ENCODE data around the gene BTBD17. TPM values are rescaled to one million over a fixed set of nuclear protein-coding genes. Genes with fewer than 3 reads are reported as not detected.
A peak's percentile ranks its signal among the peaks of the same experiment; 100 is the strongest.

BTBD17 gene
- total and polyA plus RNA-seq, 4 experiments from 2014 or later, result not detected

- CTCF ChIA-PET (ENCODE audit: partially characterized antibody), result interaction anchor here (1.1 to 1.3 kb wide), 2 partner anchors 12 to 52 kb away, joined by 3 read pairs; no protein-coding TSS in a partner anchor
- Mint-ChIP-seq H3K4me1 (no peaks in the 10 kb centered on the region), H3K9me3 (peaks cover 0 to 5% (median 0%) of the 10 kb centered on the region in 8 donors), H3K4me3 (no peak overlapping the region), H3K36me3 (no peaks in the 10 kb centered on the region), H3K27ac (no peak overlapping the region), H3K27me3 (no peaks in the 10 kb centered on the region)
- intact Hi-C loops (cut with micrococcal nuclease), result no loop called here
- Histone ChIP-seq H3K4me3 (ENCODE audit: low read length in 2 of 2) (no peak overlapping the region), H3K4me1 (ENCODE audit: insufficient read depth, low read length) (no peaks in the 10 kb centered on the region), H3K9me3 (ENCODE audit: control insufficient read depth in 1 of 2, low read length in 2 of 2) (no peaks in the 10 kb centered on the region), H3K27ac (ENCODE audit: low read depth, low read length) (no peak overlapping the region), H3K36me3 (ENCODE audit: insufficient read depth, low read length) (no peaks in the 10 kb centered on the region), H3K27me3 (ENCODE audit: insufficient read depth, low read length) (no peaks in the 10 kb centered on the region)
- no peak for DNase-seq
- POLR2A ChIA-PET (ENCODE audit: partially characterized antibody), result no interaction called here
Observed at GRCh38 chr17:74316220-74316619, 45.4 kb downstream of the BTBD17 start.

GRCh38 chr17:74314877-74315276 is 46.8 kb downstream of the BTBD17 start:
- no peak overlapping the region for H3K4me3 ChIP-seq (ENCODE audit: low read length in 2 of 2)
- H3K36me3 ChIP-seq (ENCODE audit: insufficient read depth, low read length), result no peaks in the 10 kb centered on the region
- Mint-ChIP-seq H3K27me3 (no peaks in the 10 kb centered on the region), H3K27ac (no peak overlapping the region), H3K36me3 (no peaks in the 10 kb centered on the region), H3K4me3 (no peak overlapping the region), H3K4me1 (no peaks in the 10 kb centered on the region), H3K9me3 (peaks cover 0 to 5% (median 0%) of the 10 kb centered on the region in 8 donors)
- H3K27ac ChIP-seq (ENCODE audit: low read depth, low read length), result no peak overlapping the region
- no peaks in the 10 kb centered on the region for H3K27me3 ChIP-seq (ENCODE audit: insufficient read depth, low read length)
- no peak for DNase-seq
- POLR2A ChIA-PET (ENCODE audit: partially characterized antibody), result no interaction called here
- intact Hi-C loops (cut with micrococcal nuclease), result no loop called here
- H3K4me1 ChIP-seq (ENCODE audit: insufficient read depth, low read length), result no peaks in the 10 kb centered on the region
- no peaks in the 10 kb centered on the region for H3K9me3 ChIP-seq (ENCODE audit: control insufficient read depth in 1 of 2, low read length in 2 of 2)
- CTCF ChIA-PET (ENCODE audit: partially characterized antibody), result no interaction called here

- H3K27me3 ChIP-seq (ENCODE audit: insufficient read depth, low read length), result no peaks in the 10 kb centered on the region
- CTCF ChIA-PET (ENCODE audit: partially characterized antibody), result no interaction called here
- peaks cover 7% of the 10 kb centered on the region for H3K4me1 ChIP-seq (ENCODE audit: insufficient read depth, low read length)
- Mint-ChIP-seq H3K9me3 (peaks cover 0 to 5% (median 0%) of the 10 kb centered on the region in 8 donors), H3K4me1 (peaks cover 6 to 9% (median 8%) of the 10 kb centered on the region in 4 donors), H3K36me3 (no peaks in the 10 kb centered on the region), H3K27me3 (peaks cover 0 to 2% of the 10 kb centered on the region in 2 donors), H3K4me3 (no peak overlapping the region), H3K27ac (no peak overlapping the region)
- DNase-seq, result no peak
- no peaks in the 10 kb centered on the region for H3K9me3 ChIP-seq (ENCODE audit: control insufficient read depth in 1 of 2, low read length in 2 of 2)
- no peaks in the 10 kb centered on the region for H3K36me3 ChIP-seq (ENCODE audit: insufficient read depth, low read length)
- POLR2A ChIA-PET (ENCODE audit: partially characterized antibody), result no interaction called here
- no peak overlapping the region for H3K4me3 ChIP-seq (ENCODE audit: low read length in 2 of 2)
- intact Hi-C loops (cut with micrococcal nuclease), result no loop called here
- no peak overlapping the region for H3K27ac ChIP-seq (ENCODE audit: low read depth, low read length)
Observed at GRCh38 chr17:74309902-74310301, 51.8 kb downstream of the BTBD17 start.

GRCh38 chr17:74307984-74308773 is 53.5 kb downstream of the BTBD17 start:
- Mint-ChIP-seq H3K9me3 (peaks cover 0 to 5% (median 0%) of the 10 kb centered on the region in 8 donors), H3K4me1 (peaks cover 6 to 9% (median 8%) of the 10 kb centered on the region in 4 donors), H3K27me3 (peaks cover 0 to 2% of the 10 kb centered on the region in 2 donors), H3K4me3 (no peak overlapping the region), H3K27ac (peak overlapping the region in 1 of 7 donors; percentile 51), H3K36me3 (no peaks in the 10 kb centered on the region)
- no peak for DNase-seq
- CTCF ChIA-PET (ENCODE audit: partially characterized antibody), result interaction anchor here (1.0 to 1.2 kb wide), 3 partner anchors 11 to 60 kb away, joined by 3 read pairs; no protein-coding TSS in a partner anchor
- peaks cover 7% of the 10 kb centered on the region for H3K4me1 ChIP-seq (ENCODE audit: insufficient read depth, low read length)
- no peak overlapping the region for H3K4me3 ChIP-seq (ENCODE audit: low read length in 2 of 2)
- POLR2A ChIA-PET (ENCODE audit: partially characterized antibody), result no interaction called here
- H3K27ac ChIP-seq (ENCODE audit: low read depth, low read length), result no peak overlapping the region
- no peaks in the 10 kb centered on the region for H3K9me3 ChIP-seq (ENCODE audit: control insufficient read depth in 1 of 2, low read length in 2 of 2)
- no peaks in the 10 kb centered on the region for H3K27me3 ChIP-seq (ENCODE audit: insufficient read depth, low read length)
- no peaks in the 10 kb centered on the region for H3K36me3 ChIP-seq (ENCODE audit: insufficient read depth, low read length)
- intact Hi-C loops (cut with micrococcal nuclease), result no loop called here

Other genes starting within 250 kb of the BTBD17 start
- gene RPL38, start 158.2 kb downstream of the BTBD17 start, total RNA-seq, result 1,000 to 10,000 TPM; 2,053 to 2,073 TPM
- gene RPL38, start 158.2 kb downstream of the BTBD17 start, polyA plus RNA-seq, result 1,000 to 10,000 TPM; 1,662 to 2,198 TPM
- gene TTYH2, start 148.3 kb downstream of the BTBD17 start, total RNA-seq, result 10 to 100 TPM; 40.5 to 42.4 TPM
- 1 to 10 TPM; 7.0 to 7.9 TPM for gene TTYH2, start 148.3 kb downstream of the BTBD17 start, polyA plus RNA-seq
- 1 to 10 TPM; 6.0 to 8.4 TPM for gene DNAI2, start 87.6 kb downstream of the BTBD17 start, total RNA-seq
- gene DNAI2, start 87.6 kb downstream of the BTBD17 start, polyA plus RNA-seq, result under 1 TPM in 1 of 2 donors, not detected in 1; 0.28 TPM
- 1 to 10 TPM; 1.5 to 1.7 TPM for gene KIF19, start 35.6 kb downstream of the BTBD17 start, total RNA-seq
- gene KIF19, start 35.6 kb downstream of the BTBD17 start, polyA plus RNA-seq, result 1 to 10 TPM; 1.5 to 2.3 TPM
- not detected for gene GPR142, start 5.6 kb upstream of the BTBD17 start, total RNA-seq
- not detected for gene GPR142, start 5.6 kb upstream of the BTBD17 start, polyA plus RNA-seq
- not detected for gene GPRC5C, start 70.2 kb upstream of the BTBD17 start, total RNA-seq
- gene GPRC5C, start 70.2 kb upstream of the BTBD17 start, polyA plus RNA-seq, result not detected
- 10 to 100 TPM; 27.6 to 28.8 TPM for gene CD300A, start 104.8 kb upstream of the BTBD17 start, total RNA-seq
- gene CD300A, start 104.8 kb upstream of the BTBD17 start, polyA plus RNA-seq, result 10 to 100 TPM; 38.7 to 51.4 TPM
- under 1 TPM; 0.17 to 0.19 TPM for gene CD300LB, start 169.6 kb upstream of the BTBD17 start, total RNA-seq
- gene CD300LB, start 169.6 kb upstream of the BTBD17 start, polyA plus RNA-seq, result not detected
- not detected for gene CD300C, start 184.2 kb upstream of the BTBD17 start, total RNA-seq
- not detected for gene CD300C, start 184.2 kb upstream of the BTBD17 start, polyA plus RNA-seq
- gene CD300H, start 205.6 kb upstream of the BTBD17 start, total RNA-seq, result not detected
- gene CD300H, start 205.6 kb upstream of the BTBD17 start, polyA plus RNA-seq, result not detected
- gene CD300LD, start 230.4 kb upstream of the BTBD17 start, total RNA-seq, result not detected
- not detected for gene CD300LD, start 230.4 kb upstream of the BTBD17 start, polyA plus RNA-seq